HUES48 (cell line): Measurements from ENCODE around the gene SLC8A1.

ENCODE experiments used
- H3K27ac ChIP-seq: one replicate; pipeline ENCODE4 v1.7.0; 2013; ENCODE audit warnings: low read depth, low read length, inconsistent platforms
- H3K27me3 ChIP-seq: 2 replicates; pipeline ENCODE4 v1.6.1; 2013; ENCODE audit warnings: mild to moderate bottlenecking, low read length; ENCODE audit not compliant: control insufficient read depth, insufficient read depth
- H3K36me3 ChIP-seq: 2 replicates; pipeline ENCODE4 v1.6.1; 2013; ENCODE audit warnings: low read length; ENCODE audit not compliant: control insufficient read depth, insufficient read depth
- H3K4me1 ChIP-seq: 2 replicates; pipeline ENCODE4 v1.6.1; 2013; ENCODE audit warnings: mild to moderate bottlenecking, low read length; ENCODE audit not compliant: control insufficient read depth, insufficient read depth
- H3K4me3 ChIP-seq: 2 replicates; pipeline ENCODE4 v1.5.1; 2013; ENCODE audit warnings: mild to moderate bottlenecking, low read depth, low read length
- H3K9ac ChIP-seq: 2 replicates; pipeline ENCODE4 v1.6.1; 2013; ENCODE audit warnings: mild to moderate bottlenecking, low read depth, low read length, moderate library complexity
- H3K9me3 ChIP-seq: 2 replicates; pipeline ENCODE4 v1.6.1; 2013; ENCODE audit warnings: low read length; ENCODE audit not compliant: control insufficient read depth, insufficient read depth

The SLC8A1 gene

DNA sequence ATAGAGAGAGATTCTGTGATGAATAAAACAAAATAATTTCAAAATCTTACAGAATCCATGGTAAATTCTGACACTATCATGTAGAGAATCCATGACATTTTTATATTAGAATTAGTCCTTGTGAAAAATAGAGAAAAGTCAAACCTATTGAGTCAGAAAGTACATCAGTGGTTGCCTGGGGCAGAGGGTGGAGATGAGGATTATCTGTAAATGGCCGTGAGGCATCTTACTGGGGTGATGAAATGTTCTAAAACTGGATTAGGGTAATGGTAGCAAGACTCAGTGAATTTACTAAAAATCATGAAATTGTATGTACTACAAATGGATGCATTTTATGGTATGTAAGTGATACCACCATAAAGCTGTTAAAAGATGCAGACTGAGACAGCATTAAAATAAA is 323.1 kb downstream of the SLC8A1 start:
- H3K9ac ChIP-seq: no peak overlapping the region
- H3K27ac ChIP-seq: no peak overlapping the region
- H3K4me3 ChIP-seq: no peak overlapping the region
- H3K4me1 ChIP-seq: no peaks in the 10 kb centered on the region; the same call in 1 of the 2 replicates
- no peaks in the 10 kb centered on the region for H3K9me3 ChIP-seq
- no peaks in the 10 kb centered on the region for H3K27me3 ChIP-seq
- no peaks in the 10 kb centered on the region for H3K36me3 ChIP-seq

DNA sequence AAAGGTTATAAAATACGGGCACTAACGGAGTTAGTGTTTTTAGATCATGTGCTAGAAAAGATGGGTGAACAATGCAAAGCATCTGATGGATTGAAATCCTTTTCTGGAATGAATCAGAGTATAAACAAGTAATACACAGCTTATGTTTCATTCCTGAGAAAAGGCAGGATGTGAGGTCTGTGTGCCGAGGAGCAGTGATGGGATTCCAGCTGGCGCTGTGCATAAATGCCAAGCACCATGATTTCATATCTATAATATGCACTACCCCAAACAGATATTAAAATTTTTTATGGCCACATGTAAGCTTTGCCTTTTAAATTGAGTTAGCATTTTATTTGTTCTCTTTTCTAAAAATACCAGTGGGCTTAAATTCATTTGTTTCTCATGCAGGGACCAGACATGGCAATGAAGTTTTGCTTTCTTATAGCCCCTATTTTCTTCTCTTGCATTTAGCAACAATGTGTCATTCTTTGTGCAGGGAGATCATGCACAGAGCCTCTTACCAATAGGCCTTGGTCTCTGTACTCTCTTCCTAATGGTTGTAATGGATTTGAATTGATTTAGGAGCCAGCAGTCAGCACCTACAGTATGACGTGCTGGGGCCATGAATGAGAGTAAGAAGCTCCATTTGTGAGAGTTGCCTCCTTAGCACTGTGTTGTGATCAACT is 323.9 kb downstream of the SLC8A1 start:
- Histone ChIP-seq H3K4me3 (no peak overlapping the region), H3K36me3 (no peaks in the 10 kb centered on the region), H3K4me1 (no peaks in the 10 kb centered on the region; the same call in 1 of the 2 replicates), H3K9me3 (no peaks in the 10 kb centered on the region), H3K9ac (no peak overlapping the region), H3K27me3 (no peaks in the 10 kb centered on the region), H3K27ac (no peak overlapping the region)

DNA sequence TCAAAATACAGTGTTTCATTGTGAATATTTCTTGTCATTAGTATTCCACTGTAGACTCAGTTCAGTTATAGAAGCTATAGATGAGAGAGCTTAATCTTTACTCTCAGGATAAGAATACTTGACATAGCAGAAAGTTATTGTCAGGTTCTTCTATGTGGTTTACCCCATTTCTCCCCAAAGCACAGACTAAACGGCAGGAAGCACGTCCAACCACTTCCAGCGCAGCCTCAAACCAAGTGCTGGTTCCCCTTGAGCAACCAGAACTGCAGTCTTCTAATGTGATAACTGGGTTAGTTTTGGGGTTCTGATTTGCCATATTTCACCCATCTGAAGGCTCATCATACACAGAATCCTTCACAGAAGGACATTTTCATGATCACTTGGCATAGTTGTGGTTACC is 324.7 kb downstream of the SLC8A1 start:
- H3K9me3 ChIP-seq: no peaks in the 10 kb centered on the region
- H3K4me1 ChIP-seq: no peaks in the 10 kb centered on the region; the same call in 1 of the 2 replicates
- H3K36me3 ChIP-seq: no peaks in the 10 kb centered on the region
- H3K27ac ChIP-seq: no peak overlapping the region
- no peak overlapping the region for H3K4me3 ChIP-seq
- no peaks in the 10 kb centered on the region for H3K27me3 ChIP-seq
- no peak overlapping the region for H3K9ac ChIP-seq

DNA sequence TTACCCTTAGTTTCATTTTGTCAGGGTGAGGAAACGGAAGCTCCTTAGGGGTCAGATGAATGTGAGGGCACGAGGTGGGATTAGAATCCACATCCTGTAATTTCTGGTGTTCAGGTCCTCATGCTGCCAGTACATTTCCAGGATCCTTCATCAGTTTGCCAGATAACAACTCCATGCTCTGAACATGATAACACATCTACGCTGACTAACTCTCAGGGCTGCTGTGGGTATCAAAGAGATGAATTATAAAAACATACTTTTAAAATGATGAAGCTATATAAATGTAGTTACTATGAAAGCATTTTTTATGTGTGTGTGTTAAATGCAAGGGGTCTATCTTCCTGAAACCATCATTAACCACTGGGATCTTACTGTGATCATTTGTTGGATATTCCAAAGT is 325.9 kb downstream of the SLC8A1 start:
- H3K4me1 ChIP-seq: no peaks in the 10 kb centered on the region; the same call in 1 of the 2 replicates
- H3K9ac ChIP-seq: no peak overlapping the region
- no peaks in the 10 kb centered on the region for H3K27me3 ChIP-seq
- no peak overlapping the region for H3K4me3 ChIP-seq
- no peak overlapping the region for H3K27ac ChIP-seq
- H3K9me3 ChIP-seq: no peaks in the 10 kb centered on the region
- H3K36me3 ChIP-seq: no peaks in the 10 kb centered on the region

DNA sequence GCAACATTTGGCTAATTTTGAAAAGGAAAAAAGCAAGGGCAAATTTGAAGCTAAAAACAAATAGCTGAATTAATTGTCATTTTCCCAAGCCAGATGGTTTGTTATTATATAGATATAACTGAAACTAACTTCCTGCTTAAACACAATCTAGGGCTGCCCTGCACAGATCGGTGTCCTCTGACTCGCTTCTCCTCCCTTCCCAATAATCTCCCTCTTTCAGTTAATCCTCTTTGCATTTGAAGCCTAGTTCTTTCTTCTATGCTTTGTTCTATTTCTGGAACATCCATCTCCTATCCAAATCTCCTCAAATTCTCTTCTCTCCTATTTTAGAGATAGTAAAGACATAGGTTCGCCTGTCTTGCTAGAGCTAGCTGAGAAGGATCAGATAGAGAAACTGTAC is 328.1 kb downstream of the SLC8A1 start:
- Histone ChIP-seq H3K27me3 (no peaks in the 10 kb centered on the region), H3K9ac (no peak overlapping the region), H3K9me3 (no peaks in the 10 kb centered on the region), H3K4me3 (no peak overlapping the region), H3K4me1 (no peaks in the 10 kb centered on the region), H3K36me3 (no peaks in the 10 kb centered on the region), H3K27ac (no peak overlapping the region)

DNA sequence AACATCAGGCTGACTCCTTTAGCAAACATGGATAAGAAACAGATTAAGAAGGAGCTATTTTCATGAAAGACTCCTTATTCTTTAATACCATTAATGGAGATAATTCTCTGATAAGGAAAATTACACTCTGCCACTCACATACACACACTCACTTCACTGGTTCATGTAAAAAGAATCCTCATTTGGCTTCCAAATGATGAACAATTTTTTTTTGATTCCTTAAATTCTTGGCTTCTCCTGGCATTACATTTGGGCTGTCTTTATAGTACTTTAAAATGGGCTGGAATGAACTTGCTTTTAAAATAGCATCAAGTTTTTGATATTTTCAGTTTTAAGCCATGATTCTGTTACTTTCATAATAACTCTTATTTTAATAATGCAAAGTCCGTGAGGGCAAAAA is 328.6 kb downstream of the SLC8A1 start:
- Histone ChIP-seq H3K4me1 (no peaks in the 10 kb centered on the region), H3K36me3 (no peaks in the 10 kb centered on the region), H3K27me3 (no peaks in the 10 kb centered on the region), H3K9ac (no peak overlapping the region), H3K9me3 (no peaks in the 10 kb centered on the region), H3K27ac (no peak overlapping the region), H3K4me3 (no peak overlapping the region)

DNA sequence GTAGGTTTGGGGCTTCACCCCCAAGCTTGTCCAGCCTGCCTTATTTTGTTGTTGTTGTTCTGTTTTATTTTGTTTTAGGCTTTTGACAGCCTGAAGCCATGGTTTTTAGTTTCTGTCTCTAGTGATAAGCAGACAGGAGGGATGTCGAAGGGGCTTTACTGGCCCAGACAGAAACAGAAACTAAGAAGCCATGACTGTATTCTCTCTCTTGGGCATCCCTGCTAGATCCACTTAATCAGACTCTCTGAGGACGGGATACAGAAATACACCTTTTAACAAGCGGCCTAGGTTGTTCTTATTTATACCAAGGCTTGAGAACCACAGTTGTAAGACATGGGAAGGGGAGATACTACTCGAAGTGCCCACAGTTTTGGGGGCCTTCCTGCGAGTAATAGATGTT is 330.9 kb downstream of the SLC8A1 start:
- H3K4me1 ChIP-seq: no peaks in the 10 kb centered on the region
- no peaks in the 10 kb centered on the region for H3K9me3 ChIP-seq
- H3K9ac ChIP-seq: no peak overlapping the region
- no peak overlapping the region for H3K4me3 ChIP-seq
- no peaks in the 10 kb centered on the region for H3K27me3 ChIP-seq
- H3K36me3 ChIP-seq: no peaks in the 10 kb centered on the region
- H3K27ac ChIP-seq: no peak overlapping the region

DNA sequence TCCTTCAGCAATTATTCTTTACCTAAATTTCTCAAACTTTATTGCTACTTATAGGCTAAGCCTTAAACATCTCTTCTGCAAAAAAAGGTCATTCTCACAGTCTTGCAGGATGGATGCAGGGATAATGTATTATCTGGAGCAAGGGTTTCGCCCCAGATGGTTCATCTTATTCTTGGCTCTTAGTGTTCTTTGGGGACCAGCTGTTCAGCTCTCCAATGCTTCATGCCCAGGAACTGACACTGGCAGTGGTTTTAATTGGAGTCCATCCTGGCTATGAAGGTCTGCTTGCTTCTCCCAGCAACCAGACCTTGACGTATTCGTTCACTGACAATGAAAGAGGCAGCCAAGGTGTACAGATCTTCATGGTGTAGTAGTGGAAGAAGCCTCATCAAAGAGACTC is 331.9 kb downstream of the SLC8A1 start:
- H3K4me1 ChIP-seq: no peaks in the 10 kb centered on the region
- no peak overlapping the region for H3K9ac ChIP-seq
- H3K36me3 ChIP-seq: no peaks in the 10 kb centered on the region
- H3K27ac ChIP-seq: no peak overlapping the region
- H3K9me3 ChIP-seq: no peaks in the 10 kb centered on the region
- no peaks in the 10 kb centered on the region for H3K27me3 ChIP-seq
- H3K4me3 ChIP-seq: no peak overlapping the region

DNA sequence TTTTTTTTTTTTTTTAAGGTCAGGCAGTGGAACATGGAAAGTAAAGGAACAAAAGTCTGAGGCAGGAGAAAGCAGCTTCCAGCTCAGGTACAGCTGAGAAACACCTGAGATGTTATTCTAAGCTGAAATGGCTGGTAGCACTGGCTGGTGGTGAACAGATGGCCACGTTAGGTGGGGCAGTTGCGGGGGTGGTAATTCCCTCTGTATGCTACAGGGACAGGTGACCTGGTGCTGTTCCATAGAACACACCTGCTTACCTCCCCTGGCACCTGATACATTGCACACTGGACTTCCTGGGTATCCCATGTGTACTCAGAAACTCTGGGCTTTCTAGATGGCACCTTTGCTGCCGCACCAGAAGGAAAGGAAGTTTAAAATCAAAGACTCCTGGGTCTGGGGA is 333.3 kb downstream of the SLC8A1 start:
- Histone ChIP-seq H3K27ac (no peak overlapping the region), H3K9me3 (no peaks in the 10 kb centered on the region), H3K4me3 (no peak overlapping the region), H3K4me1 (no peaks in the 10 kb centered on the region), H3K36me3 (no peaks in the 10 kb centered on the region), H3K9ac (no peak overlapping the region), H3K27me3 (no peaks in the 10 kb centered on the region)

DNA sequence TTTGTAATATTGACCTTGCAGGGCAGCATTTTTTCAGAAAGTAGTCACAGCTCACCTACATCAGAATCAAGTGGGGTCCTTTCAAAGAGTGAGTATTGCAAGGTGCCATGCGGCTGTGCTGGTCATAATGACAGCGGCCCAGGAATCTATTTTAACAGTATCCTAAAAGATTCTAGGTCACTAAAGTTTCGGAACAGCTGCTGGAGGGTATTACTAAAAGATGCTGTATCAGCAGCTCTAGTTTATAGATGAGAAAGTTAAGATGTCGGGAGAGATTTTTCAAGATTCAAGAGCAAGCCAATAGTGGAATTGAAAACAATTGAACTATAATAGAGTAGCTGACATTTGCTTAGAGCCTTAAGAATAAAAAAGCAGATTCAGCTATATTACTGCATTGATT is 336.0 kb downstream of the SLC8A1 start:
- no peaks in the 10 kb centered on the region for H3K27me3 ChIP-seq
- H3K27ac ChIP-seq: no peak overlapping the region
- no peak overlapping the region for H3K4me3 ChIP-seq
- no peaks in the 10 kb centered on the region for H3K9me3 ChIP-seq
- no peaks in the 10 kb centered on the region for H3K36me3 ChIP-seq
- H3K9ac ChIP-seq: no peak overlapping the region
- no peaks in the 10 kb centered on the region for H3K4me1 ChIP-seq

DNA sequence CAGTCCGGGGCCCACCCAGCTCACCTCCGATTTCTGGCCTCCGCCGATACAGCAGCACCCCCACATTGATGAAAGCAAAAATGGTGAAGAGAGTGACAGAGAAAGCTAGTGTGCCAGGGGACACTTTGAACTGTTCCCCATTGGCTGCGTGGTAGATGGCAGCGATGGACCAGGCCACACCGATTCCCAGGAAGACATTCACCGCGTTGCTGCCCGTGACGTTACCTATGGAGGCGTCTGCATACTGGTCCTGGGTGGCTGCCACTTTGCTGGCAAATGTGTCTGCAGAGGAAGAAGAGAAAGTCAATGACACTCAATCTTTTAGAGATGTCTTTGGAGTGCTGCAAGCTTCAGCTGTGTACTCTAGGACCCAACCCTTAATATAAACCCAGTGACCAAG is 336.5 kb downstream of the SLC8A1 start:
- Histone ChIP-seq H3K4me3 (no peak overlapping the region), H3K9me3 (no peaks in the 10 kb centered on the region), H3K9ac (no peak overlapping the region), H3K27me3 (no peaks in the 10 kb centered on the region), H3K27ac (no peak overlapping the region), H3K4me1 (no peaks in the 10 kb centered on the region), H3K36me3 (no peaks in the 10 kb centered on the region)

DNA sequence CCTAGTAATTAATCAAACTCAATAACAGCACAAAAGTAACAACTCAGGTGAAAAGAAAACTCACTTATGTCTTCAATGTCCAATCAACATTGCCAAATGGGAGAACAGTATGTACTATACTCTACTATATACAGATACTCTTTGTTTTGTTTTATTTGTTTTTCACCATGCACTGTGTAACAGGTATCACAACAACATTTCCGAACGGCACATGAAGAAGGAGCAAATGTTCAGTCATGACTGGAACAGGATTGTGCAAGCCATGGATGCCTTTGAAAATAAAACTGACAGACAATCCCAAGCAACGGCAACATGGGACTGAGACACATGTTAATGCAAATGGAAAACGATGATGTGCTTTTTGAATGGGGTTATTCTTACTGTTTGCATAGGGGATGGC is 337.9 kb downstream of the SLC8A1 start:
- H3K27me3 ChIP-seq: no peaks in the 10 kb centered on the region
- H3K4me3 ChIP-seq: no peak overlapping the region
- no peaks in the 10 kb centered on the region for H3K9me3 ChIP-seq
- no peak overlapping the region for H3K9ac ChIP-seq
- H3K27ac ChIP-seq: no peak overlapping the region
- H3K4me1 ChIP-seq: no peaks in the 10 kb centered on the region
- H3K36me3 ChIP-seq: no peaks in the 10 kb centered on the region
